ENCODE results near the gene SBF2. TPM values are rescaled to one million over a fixed set of nuclear protein-coding genes. Genes with fewer than 3 reads are reported as not detected.
"Not testable (repeated sequence)": the region's sequence is repeated elsewhere in the genome, so short reads cannot be mapped to it uniquely, and the experiment has no call there.

SBF2 gene
- total RNA-seq, 1 donor from 2014 or later: 12.0 TPM

DNA sequence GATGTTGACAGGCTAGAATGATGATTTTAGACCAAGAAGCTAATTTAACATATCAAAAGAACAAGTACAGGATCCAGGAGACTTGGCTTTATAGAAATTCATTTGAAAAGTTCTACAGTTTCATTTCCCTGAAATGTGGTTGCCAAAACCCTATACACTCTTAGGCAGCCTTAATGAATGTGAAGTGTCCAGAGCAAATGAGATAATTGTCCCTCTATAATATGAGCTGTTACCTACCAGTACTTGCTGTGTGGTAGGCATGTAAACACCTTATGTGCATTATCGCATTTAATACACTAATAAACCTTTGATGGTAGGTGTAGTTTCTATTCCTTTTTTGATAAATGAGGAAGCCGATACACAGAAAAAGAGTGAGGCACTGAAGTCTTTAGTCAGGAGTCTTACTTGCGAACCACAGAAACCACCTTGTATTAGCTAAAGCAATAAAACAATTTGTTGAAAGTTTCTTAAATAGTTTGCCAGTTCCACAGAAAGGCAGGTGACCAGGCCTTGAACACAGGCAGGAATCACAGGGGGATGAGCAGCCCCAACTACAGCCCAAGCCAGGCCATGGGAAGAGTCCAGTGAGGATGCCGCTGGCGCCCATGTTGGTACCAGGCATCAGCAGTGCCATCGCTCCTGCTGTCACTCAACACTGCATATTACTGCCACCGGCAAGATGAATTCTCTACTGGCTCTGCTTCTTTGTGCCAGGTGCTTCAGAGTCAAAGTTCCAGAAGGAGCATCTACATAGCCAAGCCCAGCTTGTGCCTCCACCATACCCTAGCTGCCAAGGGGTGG, 548.4 kb downstream of the SBF2 start:
- intact Hi-C loops (cut with micrococcal nuclease): loop anchor here (1.0 to 2.0 kb wide), 4 partner anchors 10 to 57 kb away; no protein-coding TSS in a partner anchor
- DNase-seq: peak; percentile 33
- peak; percentile 56 for ATAC-seq (ENCODE audit: low read depth)
- Mint-ChIP-seq H3K36me3 (ENCODE audit: low read depth) (peaks cover 77% of the 10 kb centered on the region), H3K27ac (peak overlapping the region; percentile 77), H3K27me3 (no peaks in the 10 kb centered on the region), H3K4me3 (peak overlapping the region; percentile 49), H3K4me1 (peaks cover 67% of the 10 kb centered on the region), H3K9me3 (no peaks in the 10 kb centered on the region)
- ChIA-PET CTCF (interaction anchor here (0.5 to 5.8 kb wide), 9 partner anchors 9 to 227 kb away, joined by 3 to 68 read pairs (median 4); no protein-coding TSS in a partner anchor), POLR2A (interaction anchor here (0.6 to 6.2 kb wide), 21 partner anchors 9 to 285 kb away, joined by 3 to 99 read pairs (median 6); partner anchors contain the start of genes SWAP70, WEE1 and ZNF143)
- TF ChIP-seq CTCF (IDR thresholded peaks at IDR 0.05): no peak

DNA sequence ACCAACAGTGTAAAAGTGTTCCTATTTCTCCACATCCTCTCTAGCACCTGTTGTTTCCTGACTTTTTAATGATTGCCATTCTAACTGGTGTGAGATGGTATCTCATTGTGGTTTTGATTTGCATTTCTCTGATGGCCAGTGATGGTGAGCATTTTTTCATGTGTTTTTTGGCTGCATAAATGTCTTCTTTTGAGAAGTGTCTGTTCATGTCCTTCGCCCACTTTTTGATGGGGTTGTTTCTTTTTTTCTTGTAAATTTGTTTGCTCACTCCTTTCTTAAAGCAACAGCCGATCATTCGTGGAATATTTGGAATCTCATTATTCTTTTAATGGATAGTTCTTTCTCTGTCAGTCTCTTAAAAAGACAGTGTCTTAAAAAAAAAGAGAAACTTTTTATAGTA, 550.5 kb downstream of the SBF2 start:
- H3K4me3 Mint-ChIP-seq; H3K27me3 Mint-ChIP-seq; H3K9me3 Mint-ChIP-seq; ATAC-seq (ENCODE audit: low read depth); DNase-seq; CTCF ChIA-PET; POLR2A ChIA-PET; intact Hi-C loops (cut with micrococcal nuclease): not testable (repeated sequence)
- Mint-ChIP-seq H3K36me3 (ENCODE audit: low read depth) (peaks cover 81% of the 10 kb centered on the region), H3K4me1 (peaks cover 83% of the 10 kb centered on the region), H3K27ac (peak overlapping the region; percentile 77)

DNA sequence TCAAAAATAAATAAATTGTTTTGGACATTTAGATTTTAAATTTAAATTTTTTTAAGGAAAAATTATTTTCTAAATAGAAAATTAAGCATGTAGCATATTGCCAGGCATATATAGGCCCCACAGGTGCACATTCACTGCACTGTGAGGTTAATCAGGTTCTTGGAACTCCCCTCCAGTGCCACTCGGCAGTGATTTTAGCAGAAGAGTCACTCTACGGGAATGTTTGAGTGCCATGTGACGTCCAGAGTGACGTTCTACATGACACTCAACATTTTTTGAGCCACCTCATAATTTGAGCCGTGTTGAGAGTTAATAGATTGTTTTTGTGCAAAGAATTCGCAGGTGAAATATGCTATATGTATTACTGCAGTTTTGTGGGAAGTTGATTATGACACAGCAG, 552.8 kb downstream of the SBF2 start:
- no peak for DNase-seq
- no peak for ATAC-seq (ENCODE audit: low read depth)
- TF ChIP-seq CTCF (IDR thresholded peaks at IDR 0.05): no peak
- Mint-ChIP-seq H3K27me3 (no peaks in the 10 kb centered on the region), H3K9me3 (no peaks in the 10 kb centered on the region), H3K27ac (peak overlapping the region; percentile 69), H3K36me3 (ENCODE audit: low read depth) (peaks cover 79% of the 10 kb centered on the region), H3K4me1 (peaks cover 82% of the 10 kb centered on the region), H3K4me3 (no peak overlapping the region)
- POLR2A ChIA-PET: interaction anchor here (1.0 to 1.5 kb wide), 4 partner anchors 8 to 281 kb away, joined by 3 to 7 read pairs (median 3); partner anchors contain the start of gene ZNF143
- intact Hi-C loops (cut with micrococcal nuclease): no loop called here
- CTCF ChIA-PET: interaction anchor here (1.4 kb wide), 1 partner anchor 128 kb away, joined by 4 read pairs; no protein-coding TSS in a partner anchor

GRCh38 chr11:9740202-9740883, 553.7 kb downstream of the SBF2 start:
- intact Hi-C loops (cut with micrococcal nuclease): no loop called here
- DNase-seq (no peak), ATAC-seq (ENCODE audit: low read depth) (no peak)
- peaks cover 82% of the 10 kb centered on the region for H3K4me1 Mint-ChIP-seq
- H3K27ac Mint-ChIP-seq: peak overlapping the region; percentile 97
- no peak for TF ChIP-seq CTCF (IDR thresholded peaks at IDR 0.05)
- peak overlapping the region; percentile 77 for H3K4me3 Mint-ChIP-seq
- peaks cover 79% of the 10 kb centered on the region for H3K36me3 Mint-ChIP-seq (ENCODE audit: low read depth)
- POLR2A ChIA-PET: interaction anchor here (0.6 to 3.9 kb wide), 12 partner anchors 7 to 280 kb away, joined by 3 to 35 read pairs (median 4); partner anchors contain the start of gene ZNF143
- CTCF ChIA-PET: interaction anchor here (0.9 to 1.4 kb wide), 2 partner anchors 59 to 127 kb away, joined by 3 to 4 read pairs; no protein-coding TSS in a partner anchor
- peaks cover 6% of the 10 kb centered on the region for H3K9me3 Mint-ChIP-seq
- H3K27me3 Mint-ChIP-seq: no peaks in the 10 kb centered on the region

DNA sequence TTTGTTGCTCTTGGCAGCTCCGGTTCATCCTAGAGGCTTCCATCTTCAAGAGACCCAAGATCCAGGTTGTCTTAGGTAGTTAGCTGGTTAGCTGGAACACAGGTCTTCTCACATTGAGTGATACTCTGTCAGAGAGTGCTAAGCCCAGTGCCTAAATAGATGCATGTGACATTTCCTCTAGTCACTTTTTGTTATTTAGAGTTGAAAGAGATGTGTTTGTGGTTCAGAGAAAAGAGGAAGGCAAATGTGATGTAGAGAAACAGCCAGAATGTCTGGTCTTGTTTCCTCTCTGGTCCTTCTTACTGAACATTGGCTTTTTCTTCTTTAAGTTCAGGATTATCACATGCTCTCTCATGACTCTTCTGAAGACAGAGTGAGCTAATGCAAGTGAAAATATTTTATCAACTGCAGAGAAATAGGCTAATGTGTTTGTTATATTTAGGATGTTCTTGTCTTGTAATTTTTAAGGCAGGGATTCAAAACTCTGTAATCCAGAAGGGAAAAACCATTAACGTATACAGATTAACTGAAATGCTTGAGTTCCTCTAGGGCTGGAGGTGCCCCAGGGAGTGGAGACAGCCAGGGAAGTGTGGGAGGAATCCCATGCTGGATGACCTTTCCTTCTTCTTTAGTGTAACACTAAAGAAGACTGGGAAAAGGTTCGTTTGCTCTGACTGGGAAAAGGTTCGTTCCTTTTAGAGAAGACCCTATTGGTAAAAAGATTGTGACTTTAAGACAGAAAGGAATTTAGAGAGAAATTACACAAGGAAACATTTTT, 554.7 kb downstream of the SBF2 start:
- Mint-ChIP-seq H3K4me3 (peak overlapping the region; percentile 77), H3K36me3 (ENCODE audit: low read depth) (peaks cover 80% of the 10 kb centered on the region), H3K4me1 (peaks cover 75% of the 10 kb centered on the region), H3K27me3 (no peaks in the 10 kb centered on the region), H3K9me3 (peaks cover 6% of the 10 kb centered on the region), H3K27ac (peak overlapping the region; percentile 97)
- ChIA-PET POLR2A (interaction anchor here (0.6 to 3.9 kb wide), 14 partner anchors 8 to 279 kb away, joined by 3 to 35 read pairs (median 5); partner anchors contain the start of genes SWAP70 and ZNF143), CTCF (interaction anchor here (0.6 to 3.0 kb wide), 2 partner anchors 9 to 19 kb away, joined by 3 to 20 read pairs; no protein-coding TSS in a partner anchor)
- ATAC-seq (ENCODE audit: low read depth) (peak; percentile 83), DNase-seq (no peak)
- intact Hi-C loops (cut with micrococcal nuclease): loop anchor here (1.0 to 2.0 kb wide), 2 partner anchors 10 to 19 kb away; no protein-coding TSS in a partner anchor
- no peak for TF ChIP-seq CTCF (IDR thresholded peaks at IDR 0.05)
